Lung (tissue), 12 donors: ENCODE data around the gene WFDC2. TPM values are rescaled to one million over a fixed set of nuclear protein-coding genes. Genes with fewer than 3 reads are reported as not detected.
A peak's percentile ranks its signal among the peaks of the same experiment; 100 is the strongest.

Experiments
- ATAC-seq: fragments of 200-7000 bp; cut with Tn5 transposase; one replicate; pipeline ENCODE4 v1.9.1; 2020; ENCODE audit warnings: moderate number of reproducible peaks; ENCODE audit not compliant: insufficient read depth, low FRiP score
- DNase-seq, 3 donors: peaks; one replicate each; pipeline ENCODE4 v3.0.0-alpha.2; 2013 to 2017
- H3K27ac ChIP-seq, 2 donors: one replicate each; pipeline ENCODE4 v1.5.1; 2013; ENCODE audit warnings: mild to moderate bottlenecking in 2 of 2, moderate library complexity in 2 of 2, control low read depth in 1 of 2, inconsistent platforms in 1 of 2, low read depth in 1 of 2, low read length in 1 of 2
- H3K27me3 ChIP-seq, 3 donors: one replicate each; pipeline ENCODE4 v1.5.1; 2013; ENCODE audit warnings: low read length in 2 of 3; ENCODE audit not compliant: control insufficient read depth in 3 of 3, insufficient read depth in 3 of 3
- H3K36me3 ChIP-seq, 4 donors: one replicate each; pipeline ENCODE4 v1.5.1; 2013; ENCODE audit warnings: low read length in 4 of 4, mild to moderate bottlenecking in 1 of 4, moderate library complexity in 1 of 4; ENCODE audit not compliant: control insufficient read depth in 4 of 4, insufficient read depth in 4 of 4
- H3K4me1 ChIP-seq, 5 donors: one replicate each; pipeline ENCODE4 v1.5.1; 2013; ENCODE audit warnings: low read length in 5 of 5, mild to moderate bottlenecking in 2 of 5, moderate library complexity in 1 of 5; ENCODE audit not compliant: control insufficient read depth in 5 of 5, insufficient read depth in 5 of 5
- H3K4me3 ChIP-seq: one replicate; pipeline ENCODE4 v1.5.1; 2013; ENCODE audit warnings: mild to moderate bottlenecking, control low read depth, moderate library complexity
- H3K9ac ChIP-seq, 2 donors: one replicate each; pipeline ENCODE4 v1.5.1; 2013; ENCODE audit warnings: low read length in 2 of 2, control low read depth in 1 of 2; ENCODE audit not compliant: insufficient read depth in 1 of 2
- H3K9me3 ChIP-seq, 4 donors: one replicate each; pipeline ENCODE4 v1.5.1; 2013; ENCODE audit warnings: low read length in 3 of 4, mild to moderate bottlenecking in 1 of 4, moderate library complexity in 1 of 4; ENCODE audit not compliant: control insufficient read depth in 4 of 4, insufficient read depth in 3 of 4
- WGBS, 2 donors: extraction: QIAGEN DNeasy Blood & Tissue Kit; methylation state at CpG; one replicate each; pipeline ENCODE4 v1.1.7; 2013; 5-methylcytosine and 5-hydroxymethylcytosine counted together
- polyA plus RNA-seq, 2 donors: library from polyadenylated mRNA; stranded (reverse); fragments of 200-250 nt; gene quantifications; one replicate each; pipeline ENCODE4 v1.2.1, GENCODE V29; 2013
- total RNA-seq, 2 donors: library from RNA; depleted of rRNA in 1 of 2; stranded (reverse); fragments of >200 nt in 1 of 2; gene quantifications; one replicate each; pipeline ENCODE4 v1.2.1, GENCODE V29; 2014 to 2021
- TF ChIP-seq, protein P1 (sequence below): IDR thresholded peaks from 2 replicates; pipeline ENCODE4 v1.5.1; 2012; ENCODE audit warnings: mild to moderate bottlenecking; ENCODE audit errors: control extremely low read depth, extremely low read depth
- donor health status: control.
- donor health status: control.
- donor health status: Bipolar disorder and iron deficiency.
- donor health status: healthy.
- donor health status: DM: yes; HTN: yes; CAD: no.

Gene WFDC2
- total and polyA plus RNA-seq, 4 donors: 62.8 to 1,020 (median 523) TPM

DNA sequence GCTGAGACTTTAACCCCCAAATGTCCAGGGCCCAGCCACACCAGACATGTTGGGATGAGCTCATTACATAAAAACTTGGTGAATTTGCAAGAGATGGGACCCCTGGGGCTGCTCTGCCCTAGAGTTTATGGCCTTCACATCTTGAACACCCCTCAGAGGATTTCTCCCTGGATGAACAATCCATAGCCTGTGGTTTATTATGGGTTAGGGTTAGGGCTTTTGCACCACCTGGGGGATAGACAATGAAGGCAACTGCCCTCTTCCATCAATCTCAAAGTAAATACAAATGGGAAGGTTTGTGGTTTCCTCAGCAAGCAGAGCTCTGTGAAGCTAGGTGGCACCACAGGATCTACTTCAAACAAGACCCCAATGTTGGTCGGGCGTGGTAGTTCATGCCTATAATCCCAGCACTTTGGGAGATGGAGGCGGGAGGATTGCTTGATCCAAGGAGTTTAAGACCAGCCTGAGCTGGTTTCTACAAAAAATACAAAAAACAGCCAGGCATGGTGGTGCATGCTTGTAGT is 28.5 kb downstream of the WFDC2 start:
- ATAC-seq (no peak), DNase-seq (no peak)
- Histone ChIP-seq H3K4me3 (no peak overlapping the region), H3K9me3 (peaks cover 0 to 2% (median 0%) of the 10 kb centered on the region in 4 donors), H3K27ac (no peak overlapping the region), H3K36me3 (no peaks in the 10 kb centered on the region), H3K9ac (no peak overlapping the region), H3K4me1 (peaks cover 0 to 3% (median 0%) of the 10 kb centered on the region in 5 donors), H3K27me3 (peaks cover 0 to 3% (median 0%) of the 10 kb centered on the region in 3 donors)
- 82 to 86% methylated on average over 3 of the region's 3 CpGs for WGBS, 2 donors
- TF ChIP-seq, protein P1, sequence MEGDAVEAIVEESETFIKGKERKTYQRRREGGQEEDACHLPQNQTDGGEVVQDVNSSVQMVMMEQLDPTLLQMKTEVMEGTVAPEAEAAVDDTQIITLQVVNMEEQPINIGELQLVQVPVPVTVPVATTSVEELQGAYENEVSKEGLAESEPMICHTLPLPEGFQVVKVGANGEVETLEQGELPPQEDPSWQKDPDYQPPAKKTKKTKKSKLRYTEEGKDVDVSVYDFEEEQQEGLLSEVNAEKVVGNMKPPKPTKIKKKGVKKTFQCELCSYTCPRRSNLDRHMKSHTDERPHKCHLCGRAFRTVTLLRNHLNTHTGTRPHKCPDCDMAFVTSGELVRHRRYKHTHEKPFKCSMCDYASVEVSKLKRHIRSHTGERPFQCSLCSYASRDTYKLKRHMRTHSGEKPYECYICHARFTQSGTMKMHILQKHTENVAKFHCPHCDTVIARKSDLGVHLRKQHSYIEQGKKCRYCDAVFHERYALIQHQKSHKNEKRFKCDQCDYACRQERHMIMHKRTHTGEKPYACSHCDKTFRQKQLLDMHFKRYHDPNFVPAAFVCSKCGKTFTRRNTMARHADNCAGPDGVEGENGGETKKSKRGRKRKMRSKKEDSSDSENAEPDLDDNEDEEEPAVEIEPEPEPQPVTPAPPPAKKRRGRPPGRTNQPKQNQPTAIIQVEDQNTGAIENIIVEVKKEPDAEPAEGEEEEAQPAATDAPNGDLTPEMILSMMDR: no peak

DNA sequence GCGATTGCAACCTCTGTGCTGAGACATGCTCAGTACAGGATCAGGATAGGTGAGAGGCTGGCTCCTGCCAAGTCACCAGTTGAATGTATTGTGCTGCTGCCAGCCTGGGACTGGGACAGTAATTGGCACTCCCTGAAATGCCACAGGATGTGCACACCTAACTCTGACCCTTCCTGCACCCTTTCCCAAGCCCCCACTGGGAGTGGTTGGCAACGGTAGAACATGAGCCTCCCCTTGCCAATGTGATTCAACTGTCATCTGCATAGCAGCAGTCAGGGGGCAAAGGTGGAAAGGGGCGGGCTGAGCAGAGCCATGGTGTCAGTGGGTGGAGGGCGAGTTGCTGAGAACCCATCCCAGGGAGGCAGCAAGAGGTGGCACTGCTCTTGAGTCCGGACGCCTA is 30.5 kb downstream of the WFDC2 start:
- peaks cover 0 to 3% (median 0%) of the 10 kb centered on the region in 5 donors for H3K4me1 ChIP-seq
- peaks cover 0 to 3% (median 0%) of the 10 kb centered on the region in 3 donors for H3K27me3 ChIP-seq
- peaks cover 0 to 4% (median 0%) of the 10 kb centered on the region in 4 donors for H3K9me3 ChIP-seq
- no peak overlapping the region for H3K9ac ChIP-seq
- TF ChIP-seq, protein P1: no peak
- H3K4me3 ChIP-seq: no peak overlapping the region
- 73 to 75% methylated on average over 6 of the region's 6 CpGs for WGBS, 2 donors
- H3K36me3 ChIP-seq: no peaks in the 10 kb centered on the region
- DNase-seq: no peak
- H3K27ac ChIP-seq: no peak overlapping the region
- no peak for ATAC-seq

DNA sequence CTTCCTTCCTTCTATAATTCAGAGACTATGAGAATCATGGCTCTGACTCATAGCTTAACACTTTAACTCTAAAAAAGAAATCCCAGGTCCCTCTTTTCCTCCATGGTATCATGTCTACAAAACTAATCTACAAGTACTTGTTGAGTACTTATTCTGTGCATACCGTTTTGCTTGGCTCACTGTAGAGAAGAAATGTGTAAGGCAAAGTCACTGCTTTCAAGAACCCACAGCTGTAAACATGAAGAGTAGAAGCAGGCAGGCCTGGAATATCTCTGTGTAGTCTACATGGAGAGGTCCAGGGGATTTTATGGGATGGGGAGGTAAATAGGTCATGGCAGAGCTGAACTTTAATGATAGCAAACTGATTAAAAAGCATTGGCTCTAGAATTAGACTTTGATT is 32.0 kb downstream of the WFDC2 start:
- Histone ChIP-seq H3K27ac (no peak overlapping the region), H3K4me1 (peaks cover 0 to 3% (median 0%) of the 10 kb centered on the region in 5 donors), H3K9me3 (peaks cover 0 to 2% (median 0%) of the 10 kb centered on the region in 4 donors), H3K4me3 (no peak overlapping the region), H3K27me3 (peaks cover 0 to 3% (median 0%) of the 10 kb centered on the region in 3 donors), H3K36me3 (no peaks in the 10 kb centered on the region), H3K9ac (no peak overlapping the region)
- TF ChIP-seq, protein P1: no peak
- ATAC-seq: peak; percentile 77
- 61 to 69% methylated on average over 1 of the region's 1 CpG for WGBS, 2 donors
- DNase-seq: peak in 1 of 3 donors; percentile 25

DNA sequence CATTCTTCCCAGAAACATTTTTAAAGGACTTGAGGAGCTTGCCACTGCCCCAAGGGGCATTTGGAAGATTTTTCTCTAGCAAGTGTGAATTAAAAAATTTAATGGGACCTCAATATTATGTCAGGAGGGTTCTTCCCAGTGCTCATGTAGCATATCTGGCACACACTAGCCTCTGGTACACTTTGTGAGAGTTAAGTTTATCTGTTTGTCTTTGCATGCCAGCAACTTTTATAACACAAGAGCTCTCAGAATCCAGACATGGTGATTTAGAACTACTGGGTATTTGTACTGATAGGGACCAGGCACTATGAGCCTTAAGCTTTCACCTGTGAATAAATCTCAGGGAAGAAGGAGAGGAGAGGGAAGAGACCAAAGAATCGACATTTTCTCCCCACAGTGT is 33.0 kb downstream of the WFDC2 start:
- H3K9me3 ChIP-seq: peaks cover 0 to 2% (median 0%) of the 10 kb centered on the region in 4 donors
- TF ChIP-seq, protein P1: no peak
- WGBS, 2 donors: 50 to 62% methylated on average over 1 of the region's 1 CpG
- no peak overlapping the region for H3K27ac ChIP-seq
- H3K36me3 ChIP-seq: no peaks in the 10 kb centered on the region
- DNase-seq (no peak), ATAC-seq (no peak)
- H3K4me1 ChIP-seq: no peaks in the 10 kb centered on the region
- H3K4me3 ChIP-seq: no peak overlapping the region
- H3K9ac ChIP-seq: no peak overlapping the region
- no peaks in the 10 kb centered on the region for H3K27me3 ChIP-seq
